OCI-LY3 (cell line): Measurements from ENCODE around the gene FBXO48.

ENCODE experiments used
- H2AFZ ChIP-seq: fragments of 200-600, 300-600 bp; shearing (Covaris generic); 2 replicates; pipeline ENCODE4 v1.6.0; 2014; ENCODE audit warnings: antibody characterized with exemption, low read depth, low read length
- H3K27ac ChIP-seq: fragments of 200-600, 300-600 bp; sonication (generic); 2 replicates; pipeline ENCODE4 v1.5.1; 2014; ENCODE audit warnings: mild to moderate bottlenecking, low read length, moderate library complexity, mixed read lengths
- H3K27me3 ChIP-seq: fragments of 200-600, 300-600 bp; sonication (generic); 2 replicates; pipeline ENCODE4 v1.6.1; 2014; ENCODE audit warnings: low read depth, low read length, mixed read lengths
- H3K36me3 ChIP-seq: fragments of 200-600, 300-600 bp; sonication (generic); replicated peaks from 2 replicates; pipeline ENCODE3; 2014; ENCODE audit warnings: low read depth, low read length, mixed read lengths
- H3K4me1 ChIP-seq: fragments of 300-600, 200-600 bp; sonication (generic); 2 replicates; pipeline ENCODE4 v1.6.1; 2014; ENCODE audit warnings: low read length, mixed read lengths
- H3K4me2 ChIP-seq: fragments of 200-600, 300-600 bp; sonication (generic); 2 replicates; pipeline ENCODE4 v1.6.1; 2014; ENCODE audit warnings: low read length, mixed read lengths
- H3K4me3 ChIP-seq: fragments of 300-600, 200-600 bp; sonication (generic); 2 replicates; pipeline ENCODE4 v1.5.1; 2014; ENCODE audit warnings: antibody characterized with exemption, mild to moderate bottlenecking, low read length, moderate library complexity
- H3K79me2 ChIP-seq: fragments of 300-600, 200-600 bp; shearing (Covaris generic); 2 replicates; pipeline ENCODE4 v1.6.1; 2014; ENCODE audit warnings: mild to moderate bottlenecking, low read length, mixed read lengths
- H3K9ac ChIP-seq: fragments of 300-600, 200-600 bp; shearing (Covaris generic); 2 replicates; pipeline ENCODE4 v1.6.0; 2014; ENCODE audit warnings: mild to moderate bottlenecking, low read length, moderate library complexity
- H3K9me3 ChIP-seq: fragments of 200-600, 300-600 bp; shearing (Covaris generic); 2 replicates; pipeline ENCODE4 v1.6.1; 2014; ENCODE audit warnings: low read length, mixed read lengths; ENCODE audit not compliant: insufficient read depth
- H4K20me1 ChIP-seq: fragments of 200-600, 300-600 bp; sonication (generic); 2 replicates; pipeline ENCODE4 v1.6.1; 2016; ENCODE audit warnings: low read length, mixed read lengths; ENCODE audit not compliant: insufficient read depth
- CTCF ChIP-seq: fragments of 200-600, 300-600 bp; sonication (generic); IDR thresholded peaks from 2 replicates; pipeline ENCODE4 v1.5.1; 2014; ENCODE audit warnings: antibody characterized with exemption, low read length, low read depth
- EZH2phosphoT487 ChIP-seq: fragments of 200-600 bp; shearing (Covaris generic); IDR thresholded peaks from 2 replicates; pipeline ENCODE4 v1.6.1; 2018; ENCODE audit warnings: antibody characterized with exemption, mixed run types, low read depth

FBXO48 gene

GRCh38 chr2:68512966-68513365, 45.9 kb upstream of the FBXO48 start:
- no peak overlapping the region for H2AFZ ChIP-seq
- no peaks in the 10 kb centered on the region for H4K20me1 ChIP-seq
- H3K36me3 ChIP-seq, result peaks cover 3% of the 10 kb centered on the region
- H3K4me1 ChIP-seq, result no peaks in the 10 kb centered on the region
- H3K9me3 ChIP-seq, result no peaks in the 10 kb centered on the region
- no peak overlapping the region for H3K27ac ChIP-seq
- H3K4me3 ChIP-seq, result no peak overlapping the region
- TF ChIP-seq EZH2phosphoT487 (no peak), CTCF (no peak)
- no peak overlapping the region for H3K9ac ChIP-seq
- H3K4me2 ChIP-seq, result no peak overlapping the region
- H3K79me2 ChIP-seq, result no peaks in the 10 kb centered on the region
- H3K27me3 ChIP-seq, result no peaks in the 10 kb centered on the region

GRCh38 chr2:68512326-68512725, 45.2 kb upstream of the FBXO48 start:
- H4K20me1 ChIP-seq, result no peaks in the 10 kb centered on the region
- no peak overlapping the region for H3K27ac ChIP-seq
- H3K27me3 ChIP-seq, result no peaks in the 10 kb centered on the region
- H3K9ac ChIP-seq, result no peak overlapping the region
- H2AFZ ChIP-seq, result no peak overlapping the region
- peaks cover 3% of the 10 kb centered on the region for H3K36me3 ChIP-seq
- H3K4me3 ChIP-seq, result no peak overlapping the region
- TF ChIP-seq EZH2phosphoT487 (no peak), CTCF (no peak)
- no peak overlapping the region for H3K4me2 ChIP-seq
- no peaks in the 10 kb centered on the region for H3K9me3 ChIP-seq
- no peaks in the 10 kb centered on the region for H3K4me1 ChIP-seq
- no peaks in the 10 kb centered on the region for H3K79me2 ChIP-seq

- H2AFZ ChIP-seq, result no peak overlapping the region
- TF ChIP-seq EZH2phosphoT487 (no peak), CTCF (no peak)
Measured at GRCh38 chr2:68506170-68506569, 39.1 kb upstream of the FBXO48 start.

GRCh38 chr2:68505603-68506159, 38.6 kb upstream of the FBXO48 start:
- no peak overlapping the region for H3K4me3 ChIP-seq
- H3K36me3 ChIP-seq, result peaks cover 8% of the 10 kb centered on the region
- H3K27me3 ChIP-seq, result no peaks in the 10 kb centered on the region
- H3K9me3 ChIP-seq, result no peaks in the 10 kb centered on the region
- no peak overlapping the region for H3K4me2 ChIP-seq
- H3K27ac ChIP-seq, result no peak overlapping the region
- no peaks in the 10 kb centered on the region for H4K20me1 ChIP-seq
- no peaks in the 10 kb centered on the region for H3K4me1 ChIP-seq
- TF ChIP-seq CTCF, result no peak
- no peaks in the 10 kb centered on the region for H3K79me2 ChIP-seq
- no peak overlapping the region for H3K9ac ChIP-seq
- no peak overlapping the region for H2AFZ ChIP-seq

More at GRCh38 chr2:68506170-68506569, 39.1 kb upstream of the FBXO48 start:
- Histone ChIP-seq H4K20me1 (no peaks in the 10 kb centered on the region), H3K9ac (no peak overlapping the region), H3K36me3 (peaks cover 8% of the 10 kb centered on the region), H3K27ac (no peak overlapping the region), H3K4me3 (no peak overlapping the region), H3K4me2 (no peak overlapping the region), H3K79me2 (no peaks in the 10 kb centered on the region), H3K27me3 (no peaks in the 10 kb centered on the region), H3K4me1 (no peaks in the 10 kb centered on the region), H3K9me3 (no peaks in the 10 kb centered on the region)
